NCI-H446 (cell line): Measurements from ENCODE around the gene PPY.
"Not testable (repeated sequence)": the region's sequence is repeated elsewhere in the genome, so short reads cannot be mapped to it uniquely, and the experiment has no call there.

Experiments
- DNase-seq, 2 experiments: peaks; one replicate each; lab custom pipeline; 2025; lab: John Stamatoyannopoulos, UW

Gene PPY

DNA sequence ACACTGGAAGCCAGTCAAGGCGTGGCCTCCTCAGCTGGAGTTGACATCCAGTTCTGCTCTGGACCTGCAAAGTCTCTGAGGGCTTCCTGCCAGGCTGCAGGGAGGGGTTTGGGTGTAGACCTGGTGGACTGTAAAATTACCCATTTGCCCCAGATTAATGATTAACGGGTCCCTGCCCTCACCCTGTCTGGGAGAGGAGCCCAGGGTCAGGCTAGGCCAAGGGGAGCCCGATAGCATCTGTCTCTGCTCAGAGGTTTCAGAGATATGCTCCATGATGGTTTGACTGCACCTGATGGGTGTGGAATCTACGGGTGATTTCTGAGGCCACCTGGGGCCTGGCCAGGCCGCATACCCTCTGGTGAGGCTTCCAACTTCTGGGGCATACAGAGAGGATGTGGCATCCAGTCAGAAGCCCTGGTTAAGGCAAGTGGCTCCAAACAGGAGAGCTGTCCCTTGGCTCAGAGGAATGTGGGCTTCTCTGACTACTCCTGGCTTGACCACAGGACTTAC lies 11.2 kb downstream of the PPY start:
- DNase-seq, result no peak

- DNase-seq, result no peak
These were observed 13.7 kb downstream of the PPY start for GRCh38 chr17:43928609-43929008.

- not testable (repeated sequence) for DNase-seq
These were observed 14.3 kb downstream of the PPY start for GRCh38 chr17:43927929-43928328.

DNA sequence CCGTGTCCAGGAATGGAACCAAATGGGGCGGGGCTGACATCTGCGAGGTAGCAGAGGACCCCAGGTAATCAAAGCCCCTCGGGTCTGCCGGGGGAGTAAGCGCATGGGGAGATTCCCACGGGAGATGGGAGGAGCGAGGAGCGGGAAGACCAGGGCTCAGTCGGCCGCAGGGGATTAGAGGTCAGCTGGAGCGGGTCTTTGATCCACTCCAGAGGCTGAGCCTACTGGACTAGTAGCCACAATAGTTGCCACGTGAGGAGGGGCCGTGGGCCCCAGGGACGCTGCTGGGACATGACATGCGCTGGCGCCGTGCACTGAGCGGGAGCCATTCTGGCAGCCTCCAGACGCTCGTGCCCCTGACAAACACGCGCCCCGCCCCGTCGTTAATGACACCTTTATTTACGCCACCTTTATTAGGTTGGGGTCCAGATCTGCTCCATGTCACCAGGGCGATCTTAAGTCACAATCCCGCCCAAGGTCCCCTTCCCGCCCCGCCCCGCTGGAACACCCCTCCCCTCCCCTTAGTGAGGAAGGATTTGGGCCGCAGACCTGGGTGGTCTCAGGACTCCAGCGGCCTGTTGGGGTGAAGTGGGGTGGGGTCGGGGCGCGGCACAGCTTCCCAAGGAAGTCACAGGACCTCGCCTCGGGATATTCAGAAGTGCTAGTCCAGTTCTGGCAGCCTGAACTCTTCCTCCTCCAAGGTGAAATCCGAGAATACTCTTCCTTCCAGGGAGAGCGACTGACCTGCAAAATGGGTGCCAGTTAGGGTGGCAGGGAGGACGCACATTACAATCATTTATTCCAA lies 15.0 kb downstream of the PPY start:
- no peak for DNase-seq

DNA sequence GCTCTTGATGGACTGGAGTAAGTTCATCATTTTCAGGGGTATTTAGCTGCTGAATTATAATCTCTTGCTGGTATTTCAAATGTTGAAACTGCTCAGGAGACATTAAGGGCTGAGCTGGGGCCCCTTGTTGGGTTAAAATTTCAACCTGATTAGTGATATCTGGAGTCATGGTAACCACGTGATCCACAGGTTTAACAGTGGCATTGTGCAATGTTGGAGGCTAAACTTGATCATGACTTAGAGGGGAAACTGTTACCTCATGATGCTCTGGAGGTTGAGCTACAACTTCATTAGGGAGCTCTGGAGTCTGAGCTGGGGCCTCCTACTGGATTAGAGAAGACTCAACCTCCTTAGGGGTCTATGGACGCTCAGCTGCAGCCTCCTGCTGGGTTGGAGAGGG lies 17.7 kb downstream of the PPY start:
- no peak for DNase-seq

GRCh38 chr17:43920500-43921095 lies 21.7 kb downstream of the PPY start:
- DNase-seq, result no peak

GRCh38 chr17:43918026-43918389 lies 24.3 kb downstream of the PPY start:
- DNase-seq, result no peak

- DNase-seq, result peak in 1 of 2 experiments; percentile 37
These were observed 24.8 kb downstream of the PPY start for GRCh38 chr17:43917348-43918025.

- no peak for DNase-seq
These were observed 25.3 kb downstream of the PPY start for GRCh38 chr17:43917016-43917347.

DNA sequence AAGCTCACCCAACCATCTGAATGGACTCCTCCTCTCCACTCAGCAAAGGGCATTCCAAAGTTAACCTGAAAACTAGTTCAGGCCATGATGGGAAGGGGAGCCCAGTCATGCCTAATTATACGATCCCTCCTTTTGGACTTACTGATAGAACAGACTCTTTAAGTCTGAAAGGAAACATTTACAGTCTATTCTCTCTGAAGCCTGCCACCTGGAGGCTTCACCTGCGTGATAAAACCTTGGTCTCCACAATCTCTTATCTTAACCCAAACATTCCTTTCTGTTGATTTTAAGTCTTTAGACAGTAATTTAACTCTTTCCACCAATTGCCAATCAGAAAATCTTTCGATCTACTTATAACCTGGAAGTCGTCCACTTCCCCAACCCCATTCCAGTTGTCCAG lies 25.9 kb downstream of the PPY start:
- no peak for DNase-seq

- DNase-seq, result no peak
These were observed 26.7 kb downstream of the PPY start for GRCh38 chr17:43915559-43915958.

GRCh38 chr17:43914451-43914850 lies 27.8 kb downstream of the PPY start:
- DNase-seq, result no peak

DNA sequence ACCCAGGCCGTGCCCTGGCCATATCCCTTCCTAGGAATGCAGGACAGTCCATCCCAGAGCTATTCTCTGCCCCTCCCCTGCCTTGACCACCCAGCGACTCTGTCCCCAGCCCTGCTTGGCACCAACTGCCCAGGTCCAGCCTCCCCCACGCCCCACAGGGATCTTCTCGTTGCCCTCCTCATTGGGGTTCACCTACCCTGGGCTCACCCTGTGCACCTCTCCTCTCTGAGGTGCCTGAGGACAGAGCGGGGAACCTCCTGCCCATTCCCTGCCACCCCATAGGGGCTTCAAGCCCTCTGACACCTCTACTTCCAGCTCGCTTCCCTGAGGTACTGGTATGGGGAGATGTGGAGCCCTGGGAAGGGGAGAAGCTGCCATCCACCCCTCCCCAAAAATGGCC lies 28.7 kb downstream of the PPY start:
- no peak for DNase-seq

GRCh38 chr17:43912635-43913304 lies 29.5 kb downstream of the PPY start:
- DNase-seq, result no peak

- DNase-seq, result no peak
These were observed 30.4 kb downstream of the PPY start for GRCh38 chr17:43911904-43912303.

GRCh38 chr17:43909537-43910231 lies 32.6 kb downstream of the PPY start:
- DNase-seq, result no peak

GRCh38 chr17:43907998-43908721 lies 34.1 kb downstream of the PPY start:
- DNase-seq, result peak; percentile 26 to 65

GRCh38 chr17:43907425-43907981 lies 34.8 kb downstream of the PPY start, which contains the start of gene MPP2:
MPP2 (minus strand) TSS chr17:43907536; CDS start chr17:43904460, 3,076 bp downstream.
- peak; percentile 56 to 68 for DNase-seq

- DNase-seq, result no peak
These were observed 35.3 kb downstream of the PPY start for GRCh38 chr17:43906951-43907424.

- peak; percentile 27 to 36 for DNase-seq
These were observed 36.1 kb downstream of the PPY start for GRCh38 chr17:43905985-43906852.
